ENCODE measurements around the gene DNAL1. TPM values are rescaled to one million over a fixed set of nuclear protein-coding genes. Genes with fewer than 3 reads are reported as not detected.

The DNAL1 gene
- total and polyA plus RNA-seq, 2 of the 13 experiments (the other 11 are each of a cell fraction or from before 2014, with no cell fraction given): 1.4 to 13.3 TPM

GRCh38 chr14:73644531-73645247, at the start of gene DNAL1 (continued):
- TF ChIP-seq ZNF768 (CRISPR knock-in tag; IDR thresholded peaks at IDR 0.05) (peak; percentile 42; the same call in 1 of the 2 replicates), HMGA1 (CRISPR knock-in tag; conservative IDR thresholded peaks at IDR 0.05) (no peak), LBX2 (CRISPR knock-in tag; IDR thresholded peaks at IDR 0.05; ENCODE audit: borderline replicate concordance) (no peak), HOXA5 (CRISPR knock-in tag; IDR thresholded peaks at IDR 0.05) (no peak), MLLT10 (CRISPR knock-in tag; IDR thresholded peaks at IDR 0.05) (no peak), ZNF263 (CRISPR knock-in tag; IDR thresholded peaks at IDR 0.05) (no peak), PHF5A (CRISPR knock-in tag; IDR thresholded peaks at IDR 0.05; ENCODE audit: low read depth, unreplicated experiment) (no peak), ZBTB43 (CRISPR knock-in tag; conservative IDR thresholded peaks at IDR 0.05) (no peak), TBL1XR1 (IDR thresholded peaks at IDR 0.05; ENCODE audit: borderline replicate concordance, low read length, partially characterized antibody) (no peak), NFE2 (CRISPR knock-in tag; IDR thresholded peaks at IDR 0.05) (no peak), SIX1 (CRISPR knock-in tag; IDR thresholded peaks at IDR 0.05; ENCODE audit: borderline replicate concordance) (no peak), NFIC (IDR thresholded peaks at IDR 0.05; ENCODE audit: low read length) (no peak), HES4 (CRISPR knock-in tag; IDR thresholded peaks at IDR 0.05; ENCODE audit: borderline replicate concordance) (0 out of 2 replicates have a peak, but pooled peaks have one; percentile 27), ZNF468 (CRISPR knock-in tag; IDR thresholded peaks at IDR 0.05) (no peak), IRF9 (CRISPR knock-in tag; IDR thresholded peaks at IDR 0.05; ENCODE audit: borderline replicate concordance) (0 out of 2 replicates have a peak, but pooled peaks have one; percentile 26), ZNF124 (CRISPR knock-in tag; IDR thresholded peaks at IDR 0.05) (peak; percentile 42; the same call in 1 of the 2 replicates), NFYB (CRISPR knock-in tag; IDR thresholded peaks at IDR 0.05) (peak; percentile 51; the same call in 1 of the 2 replicates), ZNF563 (CRISPR knock-in tag; IDR thresholded peaks at IDR 0.05) (peak; percentile 16; the same call in 1 of the 2 replicates), ZNF326 (CRISPR knock-in tag; IDR thresholded peaks at IDR 0.05; ENCODE audit: borderline replicate concordance) (no peak), ZNF17 (CRISPR knock-in tag; IDR thresholded peaks at IDR 0.05) (no peak), SNAPC2 (CRISPR knock-in tag; IDR thresholded peaks at IDR 0.05) (no peak), FOSL2 (CRISPR knock-in tag; IDR thresholded peaks at IDR 0.05) (0 out of 2 replicates have a peak, but pooled peaks have one; percentile 7), YY1 (IDR thresholded peaks at IDR 0.05; ENCODE audit: insufficient read depth, insufficient replicate concordance, low read depth, low read length) (peak; percentile 78), ZNF850 (CRISPR knock-in tag; conservative IDR thresholded peaks at IDR 0.05) (no peak), ZNF343 (CRISPR knock-in tag; IDR thresholded peaks at IDR 0.05) (no peak; the same call in 1 of the 2 replicates)
- TF ChIP-seq, protein P1, sequence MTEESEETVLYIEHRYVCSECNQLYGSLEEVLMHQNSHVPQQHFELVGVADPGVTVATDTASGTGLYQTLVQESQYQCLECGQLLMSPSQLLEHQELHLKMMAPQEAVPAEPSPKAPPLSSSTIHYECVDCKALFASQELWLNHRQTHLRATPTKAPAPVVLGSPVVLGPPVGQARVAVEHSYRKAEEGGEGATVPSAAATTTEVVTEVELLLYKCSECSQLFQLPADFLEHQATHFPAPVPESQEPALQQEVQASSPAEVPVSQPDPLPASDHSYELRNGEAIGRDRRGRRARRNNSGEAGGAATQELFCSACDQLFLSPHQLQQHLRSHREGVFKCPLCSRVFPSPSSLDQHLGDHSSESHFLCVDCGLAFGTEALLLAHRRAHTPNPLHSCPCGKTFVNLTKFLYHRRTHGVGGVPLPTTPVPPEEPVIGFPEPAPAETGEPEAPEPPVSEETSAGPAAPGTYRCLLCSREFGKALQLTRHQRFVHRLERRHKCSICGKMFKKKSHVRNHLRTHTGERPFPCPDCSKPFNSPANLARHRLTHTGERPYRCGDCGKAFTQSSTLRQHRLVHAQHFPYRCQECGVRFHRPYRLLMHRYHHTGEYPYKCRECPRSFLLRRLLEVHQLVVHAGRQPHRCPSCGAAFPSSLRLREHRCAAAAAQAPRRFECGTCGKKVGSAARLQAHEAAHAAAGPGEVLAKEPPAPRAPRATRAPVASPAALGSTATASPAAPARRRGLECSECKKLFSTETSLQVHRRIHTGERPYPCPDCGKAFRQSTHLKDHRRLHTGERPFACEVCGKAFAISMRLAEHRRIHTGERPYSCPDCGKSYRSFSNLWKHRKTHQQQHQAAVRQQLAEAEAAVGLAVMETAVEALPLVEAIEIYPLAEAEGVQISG (CRISPR knock-in tag; IDR thresholded peaks at IDR 0.05): peak; percentile 98

Data from HepG2 (cell line).